K562 (cell line): ENCODE results near the gene SAFB. TPM values are rescaled to one million over a fixed set of nuclear protein-coding genes. Genes with fewer than 3 reads are reported as not detected.

Experiments
- ATAC-seq: fragments of 200-7000 bp; cut with Tn5 transposase; 3 replicates; pipeline ENCODE4 v1.9.1; 2020; ENCODE audit warnings: moderate library complexity
- BruUV-seq: library from RNA; stranded (reverse); fragments of 400-500 nt; replicated peaks from 2 replicates; lab custom pipeline; 2021; lab: Mats Ljungman, UMichigan
- CTCF ChIA-PET: fragments of 300-600 bp; formaldehyde crosslinking; extraction: SDS; loops from one replicate; lab custom pipeline; 2021; ENCODE audit warnings: low intra/inter-chr PET ratio; lab: Yijun Ruan, JAX
- POLR2A ChIA-PET: fragments of 300-600, 350-650 bp; sonication (Branson Sonifier 250); formaldehyde crosslinking; extraction: SDS; loops from one replicate; lab custom pipeline; 2021; ENCODE audit warnings: antibody characterized with exemption, inconsistent platforms; lab: Yijun Ruan, JAX
- DNase-seq, 4 experiments: peaks; one replicate each; pipeline versions ENCODE4 v3.0.0 to v3.0.0-alpha.2; 2011 to 2018; ENCODE audit warnings: low spot score in 3 of 4, mixed read lengths in 3 of 4; ENCODE audit errors: extremely low read depth in 1 of 4
- FAIRE-seq: peaks from 2 replicates; lab custom pipeline; 2011; peaks lifted over from hg19 to GRCh38; lab: Jason Lieb, UNC
- H2AFZ ChIP-seq: 2 replicates; pipeline ENCODE4 v1.6.0; 2011; ENCODE audit warnings: low read depth, low read length, control low read depth, inconsistent platforms
- H3K27ac ChIP-seq: fragments of 200-600 bp; 3 replicates; pipeline ENCODE4 v1.8.0; 2011; ENCODE audit warnings: low read depth, mild to moderate bottlenecking, control low read depth, inconsistent platforms, low read length, moderate library complexity, mixed read lengths; ENCODE audit errors: extremely low read depth
- H3K27me3 ChIP-seq, 2 experiments: fragments of 300-600 bp in 1 of 2; 2 replicates in 1 of 2; 3 replicates in 1 of 2; pipeline versions ENCODE4 v1.6.0 to v1.8.0; 2011; ENCODE audit warnings: inconsistent platforms in 2 of 2, low read length in 2 of 2, mild to moderate bottlenecking in 1 of 2, mixed read lengths in 1 of 2, moderate library complexity in 1 of 2; ENCODE audit not compliant: control insufficient read depth in 2 of 2, insufficient read depth in 2 of 2
- H3K36me3 ChIP-seq: fragments of 300-600 bp; 3 replicates; pipeline ENCODE4 v1.8.0; 2011; ENCODE audit warnings: mild to moderate bottlenecking, low read length, inconsistent platforms; ENCODE audit not compliant: control insufficient read depth, insufficient read depth
- H3K4me1 ChIP-seq, 2 experiments: fragments of 200-600 bp in 1 of 2; replicated peaks in 1 of 2; 2 replicates in 1 of 2; 3 replicates in 1 of 2; pipeline versions ENCODE4 v1.5.1 to v1.8.0; 2011; ENCODE audit warnings: inconsistent platforms in 2 of 2, low read length in 2 of 2, mild to moderate bottlenecking in 1 of 2, mixed read lengths in 1 of 2, moderate library complexity in 1 of 2; ENCODE audit not compliant: control insufficient read depth in 2 of 2, insufficient read depth in 2 of 2
- H3K4me2 ChIP-seq: 2 replicates; pipeline ENCODE4 v1.6.1; 2011; ENCODE audit warnings: low read length, control low read depth, inconsistent platforms, mixed read lengths; ENCODE audit not compliant: insufficient read depth
- H3K4me3 ChIP-seq: fragments of 200-600 bp; sonication (generic), shearing (Covaris generic); 2 replicates; pipeline ENCODE4 v1.5.1; 2016; ENCODE audit warnings: control low read depth, inconsistent platforms
- H3K79me2 ChIP-seq: fragments of 200-600 bp; 3 replicates; pipeline ENCODE4 v1.8.0; 2011; ENCODE audit warnings: low read length, inconsistent platforms; ENCODE audit not compliant: control insufficient read depth, insufficient read depth
- H3K9ac ChIP-seq, 2 experiments: 2 replicates each; pipeline versions ENCODE4 v1.6.0 to v1.6.1; 2011; ENCODE audit warnings: low read depth in 2 of 2, low read length in 2 of 2, control low read depth in 1 of 2, inconsistent platforms in 1 of 2, mild to moderate bottlenecking in 1 of 2, mixed read lengths in 1 of 2; ENCODE audit not compliant: insufficient read depth in 1 of 2
- H3K9me1 ChIP-seq: one replicate; pipeline ENCODE4 v1.6.0; 2011; ENCODE audit warnings: inconsistent platforms, mild to moderate bottlenecking, low read length, moderate library complexity; ENCODE audit not compliant: control insufficient read depth, insufficient read depth
- H3K9me3 ChIP-seq: replicated peaks from 2 replicates; pipeline ENCODE4 v1.5.1; 2011; ENCODE audit warnings: low read depth, low read length, inconsistent platforms; ENCODE audit not compliant: control insufficient read depth, insufficient read depth
- H4K20me1 ChIP-seq: replicated peaks from 2 replicates; pipeline ENCODE4 v1.6.1; 2011; ENCODE audit warnings: low read length, inconsistent platforms, mixed read lengths; ENCODE audit not compliant: control insufficient read depth, insufficient read depth
- ASH1L ChIP-seq: fragments of 450-650 bp; IDR thresholded peaks from 2 replicates; pipeline ENCODE4 v1.6.1; 2018; ENCODE audit warnings: borderline replicate concordance, mild to moderate bottlenecking, low read depth; ENCODE audit not compliant: partially characterized antibody
- CXXC5 ChIP-seq: fragments of 250-450 bp; sonication (Bioruptor Pico); IDR thresholded peaks from 2 replicates; pipeline ENCODE4 v1.8.0; 2022; ENCODE audit warnings: inconsistent platforms, mild to moderate bottlenecking, moderate library complexity
- EGR1 ChIP-seq: fragments of 450-650 bp; conservative IDR thresholded peaks from 2 replicates; pipeline ENCODE4 v1.6.1; 2017; ENCODE audit warnings: mild to moderate bottlenecking
- HNRNPUL1 ChIP-seq: fragments of 200-400 bp; formaldehyde crosslinking; IDR thresholded peaks from 2 replicates; pipeline ENCODE4 v1.6.1; 2017; ENCODE audit warnings: low read length
- KAT7 ChIP-seq: sonication (generic); formaldehyde crosslinking; IDR thresholded peaks from 2 replicates; pipeline ENCODE4 v1.8.0; 2022; ENCODE audit warnings: missing genetic modification reagents, mild to moderate bottlenecking, borderline replicate concordance
- LARP7 ChIP-seq: fragments of 450-650 bp; IDR thresholded peaks from 2 replicates; pipeline ENCODE4 v1.6.1; 2016
- MYC ChIP-seq, 2 experiments: fragments of 250-450 bp in 1 of 2; sonication (Bioruptor Pico) in 1 of 2; IDR thresholded peaks; 2 replicates each; pipeline versions ENCODE4 v1.5.1 to v1.6.1; 2012 to 2021; ENCODE audit warnings: low read depth in 2 of 2, borderline replicate concordance in 1 of 2, improper control_type of control experiment in 1 of 2, low read length in 1 of 2, mild to moderate bottlenecking in 1 of 2, moderate library complexity in 1 of 2
- POLR2G ChIP-seq: fragments of 200-400 bp; formaldehyde crosslinking; IDR thresholded peaks from 2 replicates; pipeline ENCODE4 v1.6.1; 2017; ENCODE audit warnings: low read depth, mild to moderate bottlenecking, antibody characterized with exemption, low read length, moderate library complexity
- RAD51 ChIP-seq: fragments of 450-650 bp; IDR thresholded peaks from 2 replicates; pipeline ENCODE4 v1.7.1; 2016; ENCODE audit warnings: low read depth, mild to moderate bottlenecking, borderline replicate concordance
- SOX6 ChIP-seq: fragments of 450-650 bp; IDR thresholded peaks from 2 replicates; pipeline ENCODE4 v1.6.1; 2014; ENCODE audit warnings: mild to moderate bottlenecking
- TFAM ChIP-seq: fragments of 250-450 bp; sonication (Bioruptor Pico); conservative IDR thresholded peaks from 2 replicates; pipeline ENCODE4 v1.5.0; 2021; ENCODE audit warnings: mild to moderate bottlenecking, moderate library complexity
- ZBED1 ChIP-seq: IDR thresholded peaks from 2 replicates; pipeline ENCODE4 v1.6.1; 2014
- ZBTB7A ChIP-seq: IDR thresholded peaks from 2 replicates; pipeline ENCODE4 v1.6.1; 2011; ENCODE audit warnings: low read depth, mild to moderate bottlenecking, low read length, moderate library complexity, borderline replicate concordance; ENCODE audit not compliant: control insufficient read depth
- ZNF280B ChIP-seq: fragments of 250-450 bp; sonication (Bioruptor Pico); IDR thresholded peaks from 2 replicates; pipeline ENCODE4 v1.5.1; 2021; ENCODE audit warnings: mild to moderate bottlenecking
- ZNF512 ChIP-seq: IDR thresholded peaks from 2 replicates; pipeline ENCODE4 v1.6.1; 2016; ENCODE audit warnings: missing genetic modification characterization, missing compliant biosample characterization
- WGBS: fragments of 100-300 bp; shearing (Covaris generic); methylation state at CpG from one replicate; pipeline ENCODE4 v1.1.6; 2016; ENCODE audit warnings: low coverage, mixed read lengths; ENCODE audit not compliant: insufficient coverage; ENCODE audit errors: missing lambda C conversion rate; 5-methylcytosine and 5-hydroxymethylcytosine counted together
- in situ Hi-C: fragments of 300-500 bp; cut with MboI; formaldehyde crosslinking; loops from 4 replicates; pipeline ENCODE4 v1.15.0; 2018; ENCODE audit warnings: inconsistent platforms, mixed read lengths
- intact Hi-C: fragments of 100-400 bp; cut with micrococcal nuclease; formaldehyde crosslinking; loops from 2 replicates; pipeline ENCODE4 v1.14.2; 2022
- polyA plus RNA-seq, 8 experiments: library from polyadenylated mRNA; depleted of rRNA in 4 of 8; stranded (reverse) in 5 of 8; unstranded in 3 of 8; fragments of >200 nt; fragmentation: Nextera tagmentation in 2 of 8; fragmentation: Illumina TruSeq in 1 of 8; extraction: Ambion mirVana in 2 of 8; extraction: Trizol in 1 of 8; gene quantifications; 2 replicates each; pipeline versions ENCODE4 v1.2.1 to v1.2.3, GENCODE V29; 2011 to 2014; ENCODE audit warnings: inconsistent platforms in 1 of 8, missing spikeins in 1 of 8
- total RNA-seq, 7 experiments: library from RNA; depleted of rRNA in 6 of 7; stranded (reverse); fragments of >200 nt in 6 of 7; fragmentation: Illumina TruSeq in 2 of 7; extraction: Trizol in 2 of 7; gene quantifications; 2 replicates each; pipeline versions ENCODE4 v1.2.1 to v1.2.3, GENCODE V29; 2011 to 2021; ENCODE audit warnings: low replicate concordance in 1 of 7

SAFB gene
- total and polyA plus RNA-seq, 9 of the 15 experiments (the other 6 are each of a cell fraction or from before 2014, with no cell fraction given) = 1.1 to 151 (median 83.1) TPM

GRCh38 chr19:5637971-5638370 lies 15.1 kb downstream of the SAFB start:
- Histone ChIP-seq H3K27me3 (no peaks in the 10 kb centered on the region), H2AFZ (no peak overlapping the region), H3K9me3 (no peaks in the 10 kb centered on the region), H3K36me3 (peaks cover 81% of the 10 kb centered on the region), H4K20me1 (peaks cover 37% of the 10 kb centered on the region), H3K4me2 (no peak overlapping the region), H3K9ac (no peak overlapping the region), H3K4me1 (no peaks in the 10 kb centered on the region), H3K79me2 (peaks cover 95% of the 10 kb centered on the region), H3K27ac (no peak overlapping the region), H3K9me1 (peaks cover 8% of the 10 kb centered on the region), H3K4me3 (no peak overlapping the region)
- TF ChIP-seq LARP7 = no peak
- TF ChIP-seq KAT7 (CRISPR knock-in tag) = no peak
- no peak for TF ChIP-seq ASH1L
- TF ChIP-seq CXXC5 (CRISPR knock-in tag) = no peak
- TF ChIP-seq SOX6 = no peak
- TF ChIP-seq ZNF512 = no peak
- no peak for TF ChIP-seq TFAM (CRISPR knock-in tag)
- no peak for TF ChIP-seq POLR2G
- TF ChIP-seq ZBED1 = no peak
- TF ChIP-seq HNRNPUL1 = no peak
- no peak for TF ChIP-seq RAD51
- no peak for TF ChIP-seq EGR1
- no peak for TF ChIP-seq MYC (IDR thresholded peaks at IDR 0.05; ENCODE audit: low read depth, low read length)
- no peak for TF ChIP-seq MYC (CRISPR knock-in tag; IDR thresholded peaks at IDR 0.05; ENCODE audit: borderline replicate concordance, low read depth)
- TF ChIP-seq ZNF280B (CRISPR knock-in tag) = no peak
- no peak for TF ChIP-seq ZBTB7A
- ChIA-PET CTCF (no interaction called here), POLR2A (interaction anchor here (1.6 kb wide), 2 partner anchors 10 to 15 kb away, joined by 4 read pairs; partner anchors contain the start of genes SAFB and SAFB2)
- intact Hi-C loops = no loop called here
- 87% methylated on average over 1 of the region's 1 CpG for WGBS
- FAIRE-seq (no peak), ATAC-seq (no peak), DNase-seq (no peak)
- in situ Hi-C loops = no loop called here
- BruUV-seq = no TSS peak
